ENCODE results near the gene PIK3CA.

The PIK3CA gene

GRCh38 chr3:179136195-179136594, 12.0 kb upstream of the PIK3CA start:
- H3K79me2 ChIP-seq (ENCODE audit: control insufficient read depth, insufficient read depth, low read length), result no peaks in the 10 kb centered on the region
- no peaks in the 10 kb centered on the region for H3K79me1 ChIP-seq (ENCODE audit: low read length)
- no peak overlapping the region for H4K5ac ChIP-seq (ENCODE audit: low read length)
- DNase-seq, result no peak
- no peak overlapping the region for H2BK15ac ChIP-seq (replicated peaks; ENCODE audit: low read depth)
- no peak overlapping the region for H3K4me2 ChIP-seq (ENCODE audit: low read length)
- H3K4ac ChIP-seq (ENCODE audit: low read depth, low read length), result no peak overlapping the region
- H2BK120ac ChIP-seq (ENCODE audit: low read depth, low read length), result no peak overlapping the region
- no peak overlapping the region for H4K8ac ChIP-seq (ENCODE audit: low read depth, low read length)
- no peak overlapping the region for H2AK5ac ChIP-seq (ENCODE audit: low read length)
- no peak overlapping the region for H3K56ac ChIP-seq (ENCODE audit: low read length)
- H3K18ac ChIP-seq (ENCODE audit: low read length), result no peak overlapping the region
- no CpG with 5 or more reads among the region's 1 CpG for WGBS (ENCODE audit: extremely low coverage, insufficient coverage, low lambda C conversion rate)
- H3K23ac ChIP-seq (ENCODE audit: low read length), result no peak overlapping the region
- no peak overlapping the region for H3K27ac ChIP-seq (ENCODE audit: low read depth, low read length)
- H2BK5ac ChIP-seq (ENCODE audit: low read length), result no peak overlapping the region
- no peaks in the 10 kb centered on the region for H3K36me3 ChIP-seq (ENCODE audit: control insufficient read depth, insufficient read depth, low read length)
- H3K4me1 ChIP-seq (ENCODE audit: control insufficient read depth, low read depth, low read length), result no peaks in the 10 kb centered on the region
- H3K9ac ChIP-seq (ENCODE audit: low read length), result no peak overlapping the region
- H3K27me3 ChIP-seq (ENCODE audit: insufficient read depth, low read length, poor library complexity), result no peaks in the 10 kb centered on the region
- no peak overlapping the region for H3K4me3 ChIP-seq (ENCODE audit: low read length)

GRCh38 chr3:179141890-179142289, 6.3 kb upstream of the PIK3CA start:
- H3K4me1 ChIP-seq (ENCODE audit: control insufficient read depth, low read depth, low read length), result no peaks in the 10 kb centered on the region
- H3K27me3 ChIP-seq (ENCODE audit: insufficient read depth, low read length, poor library complexity), result no peaks in the 10 kb centered on the region
- H3K27ac ChIP-seq (ENCODE audit: low read depth, low read length), result no peak overlapping the region
- H4K8ac ChIP-seq (ENCODE audit: low read depth, low read length), result no peak overlapping the region
- WGBS (ENCODE audit: extremely low coverage, insufficient coverage, low lambda C conversion rate), result no CpG with 5 or more reads among the region's 4 CpGs
- no peak overlapping the region for H3K23ac ChIP-seq (ENCODE audit: low read length)
- DNase-seq, result no peak
- H3K4me2 ChIP-seq (ENCODE audit: low read length), result no peak overlapping the region
- no peak overlapping the region for H2BK15ac ChIP-seq (replicated peaks; ENCODE audit: low read depth)
- H2BK5ac ChIP-seq (ENCODE audit: low read length), result no peak overlapping the region
- no peaks in the 10 kb centered on the region for H3K36me3 ChIP-seq (ENCODE audit: control insufficient read depth, insufficient read depth, low read length)
- no peaks in the 10 kb centered on the region for H3K79me2 ChIP-seq (ENCODE audit: control insufficient read depth, insufficient read depth, low read length)
- H3K56ac ChIP-seq (ENCODE audit: low read length), result no peak overlapping the region
- no peak overlapping the region for H4K5ac ChIP-seq (ENCODE audit: low read length)
- H2BK120ac ChIP-seq (ENCODE audit: low read depth, low read length), result no peak overlapping the region
- no peaks in the 10 kb centered on the region for H3K79me1 ChIP-seq (ENCODE audit: low read length)
- H3K18ac ChIP-seq (ENCODE audit: low read length), result no peak overlapping the region
- no peak overlapping the region for H2AK5ac ChIP-seq (ENCODE audit: low read length)
- H3K9ac ChIP-seq (ENCODE audit: low read length), result no peak overlapping the region
- H3K4ac ChIP-seq (ENCODE audit: low read depth, low read length), result no peak overlapping the region
- H3K4me3 ChIP-seq (ENCODE audit: low read length), result no peak overlapping the region

- DNase-seq, result peak; percentile 86
Measured at GRCh38 chr3:179146911-179147513, 1.1 kb upstream of the PIK3CA start.

GRCh38 chr3:179147514-179147872, 664 bp upstream of the PIK3CA start:
- peak overlapping the region; percentile 73 for H3K4me2 ChIP-seq (ENCODE audit: low read length)
- peak overlapping the region; percentile 88 for H3K56ac ChIP-seq (ENCODE audit: low read length)
- peak overlapping the region; percentile 56 for H3K18ac ChIP-seq (ENCODE audit: low read length)
- no peak overlapping the region for H2BK120ac ChIP-seq (ENCODE audit: low read depth, low read length)
- no peak overlapping the region for H2BK5ac ChIP-seq (ENCODE audit: low read length)
- H3K23ac ChIP-seq (ENCODE audit: low read length), result no peak overlapping the region
- H2AK5ac ChIP-seq (ENCODE audit: low read length), result no peak overlapping the region
- no peak for DNase-seq
- no peak overlapping the region for H2BK15ac ChIP-seq (replicated peaks; ENCODE audit: low read depth)
- no peaks in the 10 kb centered on the region for H3K27me3 ChIP-seq (ENCODE audit: insufficient read depth, low read length, poor library complexity)
- H4K8ac ChIP-seq (ENCODE audit: low read depth, low read length), result no peak overlapping the region
- peaks cover 3% of the 10 kb centered on the region for H3K79me1 ChIP-seq (ENCODE audit: low read length)
- peak overlapping the region; percentile 91 for H3K4me3 ChIP-seq (ENCODE audit: low read length)
- WGBS (ENCODE audit: extremely low coverage, insufficient coverage, low lambda C conversion rate), result no CpG with 5 or more reads among the region's 14 CpGs
- H4K5ac ChIP-seq (ENCODE audit: low read length), result no peak overlapping the region
- no peaks in the 10 kb centered on the region for H3K4me1 ChIP-seq (ENCODE audit: control insufficient read depth, low read depth, low read length)
- H3K36me3 ChIP-seq (ENCODE audit: control insufficient read depth, insufficient read depth, low read length), result no peaks in the 10 kb centered on the region
- peak overlapping the region; percentile 71 for H3K9ac ChIP-seq (ENCODE audit: low read length)
- peaks cover 21% of the 10 kb centered on the region for H3K79me2 ChIP-seq (ENCODE audit: control insufficient read depth, insufficient read depth, low read length)
- H3K27ac ChIP-seq (ENCODE audit: low read depth, low read length), result no peak overlapping the region
- H3K4ac ChIP-seq (ENCODE audit: low read depth, low read length), result no peak overlapping the region

More at GRCh38 chr3:179146911-179147513, 1.1 kb upstream of the PIK3CA start:
- Histone ChIP-seq H3K4me3 (ENCODE audit: low read length) (peak overlapping the region; percentile 91), H4K5ac (ENCODE audit: low read length) (no peak overlapping the region), H3K27me3 (ENCODE audit: insufficient read depth, low read length, poor library complexity) (no peaks in the 10 kb centered on the region), H3K23ac (ENCODE audit: low read length) (no peak overlapping the region), H2AK5ac (ENCODE audit: low read length) (no peak overlapping the region), H2BK15ac (replicated peaks; ENCODE audit: low read depth) (no peak overlapping the region), H3K36me3 (ENCODE audit: control insufficient read depth, insufficient read depth, low read length) (no peaks in the 10 kb centered on the region), H3K4me2 (ENCODE audit: low read length) (peak overlapping the region; percentile 73), H2BK5ac (ENCODE audit: low read length) (no peak overlapping the region), H3K4me1 (ENCODE audit: control insufficient read depth, low read depth, low read length) (no peaks in the 10 kb centered on the region), H3K18ac (ENCODE audit: low read length) (no peak overlapping the region), H3K9ac (ENCODE audit: low read length) (peak overlapping the region; percentile 71), H4K8ac (ENCODE audit: low read depth, low read length) (no peak overlapping the region), H2BK120ac (ENCODE audit: low read depth, low read length) (no peak overlapping the region), H3K79me1 (ENCODE audit: low read length) (peaks cover 3% of the 10 kb centered on the region), H3K79me2 (ENCODE audit: control insufficient read depth, insufficient read depth, low read length) (peaks cover 18% of the 10 kb centered on the region), H3K56ac (ENCODE audit: low read length) (no peak overlapping the region), H3K27ac (ENCODE audit: low read depth, low read length) (no peak overlapping the region), H3K4ac (ENCODE audit: low read depth, low read length) (no peak overlapping the region)
- no CpG with 5 or more reads among the region's 16 CpGs for WGBS (ENCODE audit: extremely low coverage, insufficient coverage, low lambda C conversion rate)

GRCh38 chr3:179148616-179149405, 654 bp downstream of the PIK3CA start:
- Histone ChIP-seq H2BK15ac (replicated peaks; ENCODE audit: low read depth) (no peak overlapping the region), H3K18ac (ENCODE audit: low read length) (peak overlapping the region; percentile 25), H3K79me1 (ENCODE audit: low read length) (peaks cover 3% of the 10 kb centered on the region), H3K27ac (ENCODE audit: low read depth, low read length) (peak overlapping the region; percentile 99), H2BK120ac (ENCODE audit: low read depth, low read length) (no peak overlapping the region), H4K5ac (ENCODE audit: low read length) (no peak overlapping the region), H3K4me2 (ENCODE audit: low read length) (peak overlapping the region; percentile 91), H3K9ac (ENCODE audit: low read length) (peak overlapping the region; percentile 89), H3K23ac (ENCODE audit: low read length) (peak overlapping the region; percentile 75), H3K36me3 (ENCODE audit: control insufficient read depth, insufficient read depth, low read length) (no peaks in the 10 kb centered on the region), H3K79me2 (ENCODE audit: control insufficient read depth, insufficient read depth, low read length) (peaks cover 24% of the 10 kb centered on the region), H2BK5ac (ENCODE audit: low read length) (peak overlapping the region; percentile 27), H3K4ac (ENCODE audit: low read depth, low read length) (peak overlapping the region; percentile 76), H3K56ac (ENCODE audit: low read length) (peak overlapping the region; percentile 96), H3K4me3 (ENCODE audit: low read length) (peak overlapping the region; percentile 76), H4K8ac (ENCODE audit: low read depth, low read length) (no peak overlapping the region), H3K4me1 (ENCODE audit: control insufficient read depth, low read depth, low read length) (no peaks in the 10 kb centered on the region), H3K27me3 (ENCODE audit: insufficient read depth, low read length, poor library complexity) (no peaks in the 10 kb centered on the region), H2AK5ac (ENCODE audit: low read length) (no peak overlapping the region)
- no CpG with 5 or more reads among the region's 70 CpGs for WGBS (ENCODE audit: extremely low coverage, insufficient coverage, low lambda C conversion rate)
- peak; percentile 70 for DNase-seq

All from mesendoderm (in vitro differentiated cells).